ENCODE results near the gene ATP13A4.

Gene ATP13A4

DNA sequence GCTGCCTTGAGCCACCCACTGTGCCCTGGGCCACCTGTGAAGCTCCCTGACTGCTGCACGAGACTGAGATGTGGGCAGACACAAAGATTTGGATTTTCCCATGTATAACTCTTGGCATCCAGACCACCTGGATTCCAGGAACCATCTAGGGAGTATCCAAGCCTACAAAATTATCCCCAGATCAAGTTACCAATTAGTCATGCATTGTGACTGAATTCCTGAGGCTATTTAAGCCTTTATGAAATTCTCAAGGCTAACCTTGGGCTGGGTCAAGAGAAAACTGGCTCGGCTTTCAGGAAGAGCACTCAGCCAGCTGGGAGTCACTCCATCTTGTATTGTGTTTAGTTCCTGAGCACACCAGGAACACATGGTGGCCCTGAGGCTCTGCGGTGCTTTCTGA is 162.8 kb downstream of the ATP13A4 start:
- DNase-seq: no peak

DNA sequence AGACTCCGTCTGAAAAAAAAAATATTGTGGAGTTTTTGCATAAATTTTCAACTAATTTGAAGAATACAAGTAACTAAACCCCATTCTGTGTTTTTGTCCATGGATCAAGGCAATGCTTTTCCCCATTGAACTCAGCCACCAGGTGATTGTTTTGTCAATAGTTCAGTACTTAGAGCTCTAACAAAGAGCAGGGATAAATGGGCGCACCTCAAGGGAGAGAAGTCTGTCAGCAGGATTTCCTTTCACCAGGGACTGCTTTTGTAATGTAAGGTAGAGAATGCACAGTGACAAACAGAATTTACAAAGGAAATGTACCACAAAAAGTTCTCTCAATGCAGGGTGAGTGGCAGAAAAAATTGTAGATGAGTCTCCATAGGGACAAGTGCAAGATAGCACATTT is 165.4 kb downstream of the ATP13A4 start:
- no peak for DNase-seq

DNA sequence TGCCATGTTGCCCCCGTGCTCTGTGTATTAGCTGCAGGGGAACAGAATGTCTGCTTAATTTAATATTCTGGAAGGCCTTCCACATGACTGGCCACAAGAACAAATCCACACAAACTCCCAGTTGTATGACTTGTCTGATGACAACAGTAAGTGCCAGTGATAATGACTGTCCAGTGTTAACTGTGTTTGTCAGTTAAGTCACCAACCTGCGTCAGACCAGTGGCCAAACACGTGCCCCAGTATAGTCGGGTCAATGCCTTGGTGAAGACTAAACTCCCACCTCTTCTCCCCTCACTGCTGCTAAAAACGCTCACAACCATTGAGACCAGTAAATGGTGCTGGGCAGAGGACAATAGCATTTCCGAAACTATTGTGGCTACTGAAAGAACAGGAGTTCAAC is 166.3 kb downstream of the ATP13A4 start:
- no peak for DNase-seq

- no peak for DNase-seq
Measured at GRCh38 chr3:193387596-193387995, 167.1 kb downstream of the ATP13A4 start.

DNA sequence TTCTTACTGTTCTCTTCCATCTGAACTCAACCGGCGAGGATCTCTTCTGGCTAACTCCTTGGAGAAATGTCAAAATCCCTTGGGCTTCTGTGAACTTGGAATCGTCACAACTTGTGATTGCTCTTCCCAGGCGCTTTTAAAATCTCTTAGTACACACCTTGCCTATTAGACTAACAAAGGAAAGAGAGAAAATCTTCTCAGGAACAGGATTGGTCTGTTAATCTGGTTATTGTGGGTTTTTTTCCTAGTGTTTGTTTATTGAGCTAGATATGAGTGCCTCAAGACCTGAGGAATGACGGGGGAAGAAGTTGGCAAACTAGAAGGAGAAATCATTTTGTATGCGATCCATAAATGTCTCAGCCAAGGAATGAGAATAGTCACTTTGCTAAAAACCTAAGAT is 176.0 kb downstream of the ATP13A4 start, which contains the start of gene ATP13A5:
ATP13A5 (minus strand) TSS at position 48 of the 400 bp plus-strand sequence; CDS start at position 20, 28 bp downstream.
- DNase-seq: no peak

GRCh38 chr3:193377591-193377990 is 177.1 kb downstream of the ATP13A4 start:
- no peak for DNase-seq

DNA sequence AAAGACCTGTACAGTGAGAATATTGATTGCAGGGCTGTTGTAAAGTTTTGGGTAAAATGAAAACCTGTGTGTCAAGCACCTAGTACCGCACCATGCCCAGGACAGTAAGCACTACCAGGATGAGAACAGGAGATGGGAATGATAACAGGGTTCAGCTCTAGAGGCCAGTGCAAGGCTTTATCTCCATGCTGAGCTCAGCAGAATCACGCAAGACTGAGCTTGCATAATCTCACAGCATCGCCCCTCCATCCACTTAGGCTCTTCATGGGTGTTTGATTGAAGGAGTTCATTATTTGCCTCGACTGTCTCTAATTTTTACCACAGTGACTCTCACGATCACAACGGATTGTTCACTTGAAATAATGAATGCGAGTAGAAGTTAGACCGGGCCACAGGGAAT is 179.1 kb downstream of the ATP13A4 start:
- no peak for DNase-seq

DNA sequence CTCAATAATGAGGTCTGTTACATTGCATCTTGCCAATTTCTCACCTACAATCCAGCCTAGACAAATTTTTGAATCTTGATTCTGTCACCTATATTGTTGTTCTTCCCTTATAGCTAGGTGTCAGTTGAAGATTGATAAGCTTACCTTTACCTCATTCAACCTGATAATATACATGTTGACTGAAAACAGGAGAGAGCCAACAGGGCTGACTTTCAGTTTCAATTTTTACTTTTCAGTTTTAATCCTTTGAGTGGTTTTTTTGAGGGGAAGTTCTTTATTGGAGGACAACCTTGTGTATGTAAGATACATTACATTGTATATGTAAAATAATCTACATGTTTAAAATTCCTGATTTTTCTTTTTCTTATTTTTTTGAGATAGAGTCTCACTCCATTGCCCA is 181.9 kb downstream of the ATP13A4 start:
- no peak for DNase-seq

DNA sequence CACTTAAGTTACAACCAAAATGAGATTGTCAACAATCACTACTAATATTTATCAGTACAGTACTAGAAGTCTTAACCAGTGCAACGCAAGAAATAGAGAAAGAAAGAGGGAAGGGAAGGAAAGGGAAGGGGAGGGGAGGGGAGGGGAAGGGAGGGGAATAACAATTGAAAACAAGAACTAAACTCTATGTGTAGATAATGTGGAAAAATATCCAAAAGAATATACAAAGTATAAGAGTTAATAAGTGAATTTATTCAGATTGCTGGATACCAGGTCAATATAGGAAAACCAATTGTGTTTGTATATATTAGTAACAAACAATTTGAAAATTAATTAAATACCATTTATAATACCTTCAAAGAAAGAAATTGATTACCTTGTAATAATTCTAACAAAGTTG is 186.8 kb downstream of the ATP13A4 start:
- no peak for DNase-seq

- DNase-seq: no peak
Measured at GRCh38 chr3:193357291-193357690, 197.4 kb downstream of the ATP13A4 start.

- DNase-seq: no peak
Measured at GRCh38 chr3:193354423-193354822, 200.3 kb downstream of the ATP13A4 start.
